Measurements from ENCODE around the gene CHAT.
A peak's percentile ranks its signal among the peaks of the same experiment; 100 is the strongest.

CHAT gene

DNA sequence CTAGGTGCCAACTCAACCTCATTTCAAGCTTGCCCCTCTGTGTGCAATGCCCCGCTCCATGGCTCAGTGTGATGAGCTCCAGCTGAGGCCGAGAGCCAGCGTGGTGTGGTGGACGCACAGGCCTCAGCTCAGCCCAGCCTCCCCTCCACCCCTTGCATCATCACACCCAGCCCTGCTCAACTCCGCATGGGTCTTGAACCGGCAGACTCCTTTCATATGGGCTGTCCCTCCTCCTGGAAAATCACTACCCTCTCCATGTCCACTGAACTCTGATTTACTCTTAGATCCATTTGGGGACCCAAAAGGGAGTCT, 20.3 kb upstream of the CHAT start:
- no peak for DNase-seq (ENCODE audit: low spot score)
- TF ChIP-seq, protein P1, sequence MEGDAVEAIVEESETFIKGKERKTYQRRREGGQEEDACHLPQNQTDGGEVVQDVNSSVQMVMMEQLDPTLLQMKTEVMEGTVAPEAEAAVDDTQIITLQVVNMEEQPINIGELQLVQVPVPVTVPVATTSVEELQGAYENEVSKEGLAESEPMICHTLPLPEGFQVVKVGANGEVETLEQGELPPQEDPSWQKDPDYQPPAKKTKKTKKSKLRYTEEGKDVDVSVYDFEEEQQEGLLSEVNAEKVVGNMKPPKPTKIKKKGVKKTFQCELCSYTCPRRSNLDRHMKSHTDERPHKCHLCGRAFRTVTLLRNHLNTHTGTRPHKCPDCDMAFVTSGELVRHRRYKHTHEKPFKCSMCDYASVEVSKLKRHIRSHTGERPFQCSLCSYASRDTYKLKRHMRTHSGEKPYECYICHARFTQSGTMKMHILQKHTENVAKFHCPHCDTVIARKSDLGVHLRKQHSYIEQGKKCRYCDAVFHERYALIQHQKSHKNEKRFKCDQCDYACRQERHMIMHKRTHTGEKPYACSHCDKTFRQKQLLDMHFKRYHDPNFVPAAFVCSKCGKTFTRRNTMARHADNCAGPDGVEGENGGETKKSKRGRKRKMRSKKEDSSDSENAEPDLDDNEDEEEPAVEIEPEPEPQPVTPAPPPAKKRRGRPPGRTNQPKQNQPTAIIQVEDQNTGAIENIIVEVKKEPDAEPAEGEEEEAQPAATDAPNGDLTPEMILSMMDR (IDR thresholded peaks at IDR 0.05; ENCODE audit: extremely low read depth, missing control alignments) = no peak

DNA sequence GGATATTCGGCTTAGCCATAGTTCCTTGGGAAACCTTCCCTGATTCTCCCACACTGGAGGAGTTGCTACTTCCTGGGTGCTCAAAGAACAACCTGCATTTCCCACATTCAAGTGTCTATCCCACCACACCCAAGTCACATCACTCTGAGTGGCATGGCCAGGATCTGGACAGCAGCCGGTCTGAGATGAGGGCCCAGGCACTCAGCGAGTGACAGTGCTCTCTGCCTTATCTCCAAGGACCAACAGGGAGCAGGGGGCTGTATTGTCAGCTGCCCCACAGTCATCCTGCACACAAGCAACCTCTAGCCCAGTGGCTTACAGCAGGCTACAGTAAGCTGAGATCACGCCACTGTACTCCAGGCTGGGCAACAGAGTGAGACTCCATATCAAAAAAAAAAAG, 19.8 kb upstream of the CHAT start:
- no peak for DNase-seq (ENCODE audit: low spot score)
- TF ChIP-seq, protein P1 (IDR thresholded peaks at IDR 0.05; ENCODE audit: extremely low read depth, missing control alignments) = no peak

DNA sequence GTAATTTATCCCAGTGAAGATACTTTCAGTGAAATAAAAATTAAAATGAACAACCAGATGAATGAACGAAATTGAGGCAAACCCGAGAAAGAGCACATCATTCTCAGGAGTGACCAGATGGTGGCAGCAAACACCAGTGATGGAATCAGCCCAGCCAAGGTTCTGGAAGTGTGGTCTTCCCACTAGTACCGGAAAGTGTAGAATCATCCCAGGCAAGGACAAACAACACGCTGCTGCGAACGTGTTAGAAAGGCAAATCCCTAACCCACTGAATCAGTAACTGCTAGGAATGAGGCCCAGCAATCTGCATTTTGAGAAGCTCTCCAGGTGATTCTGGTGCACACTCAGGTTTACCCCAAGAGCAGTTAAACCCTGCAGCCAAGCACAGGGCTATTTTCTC, 19.2 kb upstream of the CHAT start:
- TF ChIP-seq, protein P1 (IDR thresholded peaks at IDR 0.05; ENCODE audit: extremely low read depth, missing control alignments) = peak; percentile 69
- peak; percentile 68 for DNase-seq (ENCODE audit: low spot score)

DNA sequence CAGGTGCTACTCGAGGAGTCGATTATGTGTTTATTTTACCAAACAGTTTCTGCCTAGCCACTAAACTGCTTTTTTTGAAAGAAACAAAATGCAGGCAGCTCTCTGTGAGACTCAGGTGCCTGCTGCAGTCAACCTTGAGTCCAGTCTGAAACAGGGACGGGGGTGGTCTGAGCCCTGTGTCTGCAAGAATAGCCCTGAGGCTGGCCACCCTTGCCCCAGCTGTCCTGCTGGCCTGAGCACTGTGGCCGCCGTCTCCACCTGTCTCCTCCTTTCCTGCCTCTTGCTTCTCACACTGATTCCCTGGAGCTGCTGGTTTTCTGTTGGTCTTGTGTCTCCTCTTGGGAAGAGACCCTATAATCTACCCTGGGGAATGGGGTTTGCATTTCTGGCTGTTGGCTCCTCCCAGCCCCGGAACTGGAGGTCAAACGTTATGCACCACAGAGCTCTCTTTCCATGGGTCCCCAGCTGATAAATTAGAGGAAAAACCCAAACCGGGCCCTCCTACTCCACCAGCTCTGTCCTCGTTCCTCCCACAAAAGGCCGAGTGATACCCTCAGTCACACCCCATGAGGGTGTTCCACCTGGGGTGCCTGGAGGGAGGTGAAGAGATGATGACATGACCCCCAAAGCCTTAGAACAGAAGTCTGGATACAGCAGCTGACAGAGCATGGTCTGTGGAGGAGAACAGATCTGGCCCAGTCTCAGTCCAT, 18.7 kb upstream of the CHAT start:
- TF ChIP-seq, protein P1 (IDR thresholded peaks at IDR 0.05; ENCODE audit: extremely low read depth, missing control alignments) = no peak
- no peak for DNase-seq (ENCODE audit: low spot score)

DNA sequence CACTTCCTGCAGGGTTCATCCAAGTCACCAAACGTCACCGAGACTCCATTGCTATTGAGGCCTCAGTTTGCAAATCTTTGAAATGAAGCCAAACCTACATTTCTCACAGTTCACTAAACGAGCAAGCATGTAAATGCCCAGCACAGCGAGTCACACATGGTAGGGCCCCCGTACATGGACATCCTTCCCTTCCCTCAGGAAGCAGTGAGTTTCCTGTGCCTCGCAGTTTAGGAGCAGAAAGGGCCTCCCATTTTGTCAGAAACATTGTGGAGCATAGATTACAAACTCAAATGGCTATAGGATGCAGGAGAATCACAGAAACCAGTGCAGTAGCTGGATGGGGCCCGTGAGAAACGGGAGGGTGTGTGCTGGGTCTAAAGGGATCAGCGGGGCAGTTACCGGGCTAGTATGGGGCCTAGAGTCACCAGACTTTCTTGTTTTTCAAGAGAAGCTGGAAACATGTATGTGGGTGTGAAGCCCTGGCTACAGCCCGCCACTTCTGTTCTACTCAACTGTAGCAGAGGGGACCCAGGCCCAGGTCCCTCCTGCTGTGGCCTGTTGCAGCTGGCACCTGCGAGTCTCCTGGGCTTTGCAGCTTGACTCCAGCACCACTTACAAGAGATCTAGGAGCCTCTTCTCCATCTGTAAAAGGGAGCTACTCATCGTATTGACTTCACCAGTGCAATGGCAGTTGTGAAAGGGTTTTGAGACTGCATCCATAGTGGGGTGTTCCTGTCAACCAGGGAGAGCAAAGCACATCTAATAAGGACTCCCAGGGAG, 17.9 kb upstream of the CHAT start:
- DNase-seq (ENCODE audit: low spot score) = no peak
- TF ChIP-seq, protein P1 (IDR thresholded peaks at IDR 0.05; ENCODE audit: extremely low read depth, missing control alignments) = no peak

DNA sequence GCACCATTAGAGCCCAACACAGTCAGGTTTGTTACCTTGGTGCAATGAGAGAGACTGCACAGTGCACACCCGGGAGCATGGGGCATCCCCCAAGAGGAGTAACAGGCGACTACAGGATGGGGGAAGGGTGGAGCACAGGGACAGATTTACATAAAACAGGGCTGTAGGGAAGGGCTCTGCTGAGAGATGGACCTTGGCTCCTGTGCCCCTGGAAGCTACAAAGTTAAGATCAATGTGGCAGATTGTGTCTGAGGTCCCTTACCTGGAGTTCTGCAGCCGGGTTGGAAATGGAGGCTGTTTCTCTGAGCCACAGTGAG, 17.4 kb upstream of the CHAT start:
- TF ChIP-seq, protein P1 (IDR thresholded peaks at IDR 0.05; ENCODE audit: extremely low read depth, missing control alignments) = no peak

DNA sequence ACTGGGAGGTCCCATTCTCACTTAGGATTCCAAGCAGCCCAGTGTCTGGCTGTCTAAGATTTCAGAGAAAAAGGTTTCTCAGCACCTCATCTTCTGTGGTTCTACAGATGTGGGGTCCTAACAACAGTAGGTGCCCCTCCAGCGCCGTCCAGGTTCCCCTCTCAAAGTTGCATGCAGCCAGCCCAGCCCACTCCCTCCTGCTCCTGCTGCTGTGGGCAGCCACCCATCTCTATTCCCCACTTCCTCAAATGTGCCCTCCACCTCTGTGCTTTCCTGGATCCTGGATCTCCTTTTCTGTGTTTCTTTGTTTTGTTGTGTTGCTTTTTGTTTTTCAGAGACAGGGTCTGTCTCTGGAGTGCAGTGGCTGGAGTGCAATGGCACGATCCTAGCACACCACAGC, 17.0 kb upstream of the CHAT start:
- no peak for DNase-seq (ENCODE audit: low spot score)
- TF ChIP-seq, protein P1 (IDR thresholded peaks at IDR 0.05; ENCODE audit: extremely low read depth, missing control alignments) = no peak

More for the DNA sequence above, 17.4 kb upstream of the CHAT start:
- DNase-seq (ENCODE audit: low spot score) = no peak
